HG03135 (cell line): ENCODE data around the gene IL36B.
"Not testable (repeated sequence)": the region's sequence is repeated elsewhere in the genome, so short reads cannot be mapped to it uniquely, and the experiment has no call there.

Experiments
- ATAC-seq: cut with Tn5 transposase; IDR thresholded peaks from one replicate; pipeline ENCODE4 v1.9.1; 2021; ENCODE audit warnings: mild to moderate bottlenecking, moderate library complexity; ENCODE audit not compliant: unreplicated experiment

Gene IL36B

GRCh38 chr2:113052396-113052917 is at the start of gene IL36B:
Gene IL36B (minus strand): TSS chr2:113052867.
- ATAC-seq, result no peak

GRCh38 chr2:113102133-113102532 is 49.5 kb upstream of the IL36B start:
- ATAC-seq, result no peak

- no peak for ATAC-seq
Observed at GRCh38 chr2:113098532-113098931, 45.9 kb upstream of the IL36B start.

GRCh38 chr2:113098041-113098440 is 45.4 kb upstream of the IL36B start:
- no peak for ATAC-seq

- not testable (repeated sequence) for ATAC-seq
Observed at GRCh38 chr2:113096842-113097618, 44.4 kb upstream of the IL36B start.

DNA sequence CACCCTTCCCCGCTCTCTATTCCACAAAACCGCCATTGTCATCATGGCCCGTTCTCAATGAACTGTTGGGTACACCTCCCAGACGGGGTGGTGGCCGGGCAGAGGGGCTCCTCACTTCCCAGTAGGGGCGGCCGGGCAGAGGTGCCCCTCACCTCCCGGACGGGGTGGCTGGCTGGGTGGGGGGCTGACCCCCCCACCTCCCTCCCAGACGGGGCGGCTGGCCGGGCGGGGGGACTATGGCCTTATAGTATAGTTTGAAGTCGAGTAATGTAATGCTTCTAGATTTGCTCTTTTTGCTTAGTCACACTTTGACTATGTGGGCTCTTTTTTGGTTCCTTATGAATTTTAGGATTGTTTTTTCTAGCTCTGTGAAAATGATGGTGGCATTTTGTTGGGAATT is 43.6 kb upstream of the IL36B start:
- ATAC-seq, result not testable (repeated sequence)

- ATAC-seq, result no peak
Observed at GRCh38 chr2:113093613-113093977, 40.9 kb upstream of the IL36B start.

DNA sequence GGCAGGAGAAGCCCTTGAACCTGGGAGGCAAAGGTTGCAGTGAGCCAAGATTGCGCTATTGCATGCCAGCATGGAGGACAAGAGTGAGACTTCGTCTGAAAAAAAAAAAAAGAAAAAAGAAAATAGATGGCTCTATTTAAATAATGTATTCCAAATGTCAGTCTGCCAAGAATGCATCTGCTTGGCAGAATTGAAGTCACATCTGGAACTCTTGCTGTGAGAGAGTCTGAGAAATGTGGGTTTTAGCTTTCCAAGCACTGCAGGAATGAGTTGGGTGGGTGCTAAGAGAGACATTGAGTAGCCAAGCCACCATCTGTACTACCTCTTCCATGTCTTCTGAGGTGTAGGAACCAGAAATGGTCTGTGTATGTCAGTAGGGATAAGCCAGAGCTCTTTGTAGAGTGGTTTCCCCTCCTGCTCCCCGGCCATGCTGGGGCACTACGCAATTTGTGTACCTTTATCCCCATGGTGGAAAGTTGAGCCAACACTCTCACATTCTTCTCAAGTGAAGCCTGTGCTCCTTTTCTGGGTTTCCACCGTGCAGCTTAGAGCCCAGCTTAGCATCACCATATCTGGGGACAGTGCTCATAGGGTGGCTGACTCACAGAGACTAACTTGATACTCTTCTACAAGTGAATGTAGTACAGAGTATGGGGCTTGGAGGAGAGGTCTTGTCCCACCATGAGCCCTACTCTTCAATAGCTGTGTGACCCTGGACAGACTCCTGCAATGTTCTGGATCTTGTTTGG is 40.4 kb upstream of the IL36B start:
- no peak for ATAC-seq

- ATAC-seq, result no peak
Observed at GRCh38 chr2:113091231-113091896, 38.7 kb upstream of the IL36B start.

DNA sequence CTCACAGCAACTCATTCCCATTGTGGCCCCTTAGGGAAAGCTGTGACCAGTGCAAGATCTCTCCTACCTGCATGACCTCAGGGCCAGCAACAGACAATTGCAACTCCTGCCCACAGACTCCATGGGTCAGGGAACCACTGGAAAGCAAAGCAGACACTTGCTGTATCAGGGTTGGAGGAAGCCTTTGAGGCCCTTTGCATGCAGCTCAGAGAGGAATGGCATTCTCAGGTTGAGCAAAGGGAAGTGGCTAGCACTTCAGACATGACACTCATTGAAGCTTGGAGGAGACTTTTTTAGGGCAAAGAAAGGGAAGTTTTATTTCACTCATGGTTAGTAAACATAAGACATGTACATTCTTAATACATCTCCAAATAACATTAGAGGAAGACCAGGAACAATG is 37.2 kb upstream of the IL36B start:
- no peak for ATAC-seq

GRCh38 chr2:113088213-113088992 is 35.7 kb upstream of the IL36B start:
- ATAC-seq, result no peak

DNA sequence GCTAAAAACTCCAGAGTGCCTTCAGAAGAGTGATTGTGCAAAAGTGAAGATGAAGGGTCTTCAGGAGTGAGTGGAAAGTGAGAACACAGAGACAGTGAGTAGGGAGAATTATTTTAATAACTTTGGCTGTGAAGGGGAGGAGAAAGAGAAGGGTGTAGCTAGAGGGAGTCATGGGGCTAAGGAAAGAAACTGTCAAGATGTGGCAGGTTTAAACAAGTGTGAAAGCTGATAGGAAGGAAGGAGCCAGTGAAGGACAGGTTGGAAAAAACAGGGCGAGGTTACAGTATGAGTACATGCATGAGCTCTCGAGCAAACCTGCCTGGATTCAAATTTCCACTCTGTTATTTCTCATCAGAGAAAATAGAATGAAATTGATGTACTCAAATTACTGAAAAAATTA is 32.9 kb upstream of the IL36B start:
- no peak for ATAC-seq

DNA sequence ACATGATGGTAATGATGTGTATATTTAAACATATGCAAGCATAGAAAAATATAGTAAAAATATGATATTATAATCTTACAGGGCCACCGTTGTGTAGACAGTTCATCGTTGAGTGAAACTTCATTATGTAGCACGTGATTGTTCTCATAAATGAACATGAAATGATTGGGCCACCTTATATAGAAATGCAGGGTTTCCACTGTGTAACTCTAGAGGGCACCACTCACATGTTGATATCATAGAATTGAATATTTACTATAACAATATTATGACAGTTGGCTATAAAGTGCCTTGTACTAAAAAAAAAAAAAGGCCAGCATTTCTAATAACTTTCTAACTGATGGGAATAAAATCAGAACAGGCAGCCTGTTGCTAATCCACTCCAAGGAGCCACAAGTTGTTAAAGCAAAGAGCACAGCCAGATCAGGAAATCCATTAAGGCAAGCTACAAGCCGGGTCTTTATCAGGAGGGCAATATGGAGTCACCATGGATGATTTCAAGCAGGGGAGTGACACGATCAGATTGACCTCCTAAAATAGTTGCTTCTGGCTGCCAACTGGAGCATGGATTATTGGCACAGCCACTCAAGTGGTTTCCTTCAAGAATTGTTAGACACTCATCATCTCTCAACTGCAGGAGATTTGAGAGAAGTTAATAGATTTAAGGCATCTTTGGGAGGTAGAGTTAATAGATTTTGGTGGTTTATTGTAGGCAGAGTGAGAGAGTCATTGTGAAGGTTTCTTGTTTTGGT is 31.8 kb upstream of the IL36B start:
- no peak for ATAC-seq

DNA sequence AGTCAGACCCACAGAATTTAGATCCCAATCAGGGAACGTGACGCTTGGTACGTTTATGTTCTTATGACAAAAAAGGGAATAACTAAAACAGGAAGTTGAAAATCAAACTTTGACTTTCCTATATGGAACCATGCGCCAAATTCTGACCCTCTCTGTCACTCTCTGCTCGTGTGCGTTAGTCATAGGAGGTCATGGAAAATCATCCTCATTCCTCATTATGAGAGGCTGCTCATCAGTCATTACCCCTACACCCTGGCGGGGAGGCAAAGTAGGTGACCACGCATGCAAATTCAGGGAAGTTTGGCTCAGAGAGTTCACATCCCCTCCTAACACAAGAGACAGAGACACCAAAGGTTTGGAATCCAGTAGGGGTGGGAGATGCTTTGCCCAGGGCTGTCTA is 30.6 kb upstream of the IL36B start:
- ATAC-seq, result no peak

- no peak for ATAC-seq
Observed at GRCh38 chr2:113081488-113082210, 29.0 kb upstream of the IL36B start.

DNA sequence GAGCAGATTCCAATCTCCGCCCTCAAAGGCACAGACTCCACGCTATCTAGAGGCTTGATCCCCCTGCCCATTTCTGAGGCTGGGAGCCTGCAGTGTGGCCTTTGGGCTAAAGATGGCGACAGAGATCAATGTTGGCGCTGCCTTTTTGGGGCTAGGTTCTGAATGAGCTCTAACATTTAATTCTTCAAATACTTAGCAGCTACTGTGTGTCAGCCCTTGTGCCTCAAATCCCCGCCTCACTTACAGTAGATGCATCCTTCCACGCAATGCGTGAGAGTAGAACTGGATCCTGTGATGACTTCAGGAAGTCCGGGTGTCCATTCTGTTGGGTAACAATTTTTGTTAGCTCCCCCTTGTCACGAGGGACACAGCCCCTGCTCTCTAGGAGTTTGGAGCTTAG is 27.5 kb upstream of the IL36B start:
- no peak for ATAC-seq

DNA sequence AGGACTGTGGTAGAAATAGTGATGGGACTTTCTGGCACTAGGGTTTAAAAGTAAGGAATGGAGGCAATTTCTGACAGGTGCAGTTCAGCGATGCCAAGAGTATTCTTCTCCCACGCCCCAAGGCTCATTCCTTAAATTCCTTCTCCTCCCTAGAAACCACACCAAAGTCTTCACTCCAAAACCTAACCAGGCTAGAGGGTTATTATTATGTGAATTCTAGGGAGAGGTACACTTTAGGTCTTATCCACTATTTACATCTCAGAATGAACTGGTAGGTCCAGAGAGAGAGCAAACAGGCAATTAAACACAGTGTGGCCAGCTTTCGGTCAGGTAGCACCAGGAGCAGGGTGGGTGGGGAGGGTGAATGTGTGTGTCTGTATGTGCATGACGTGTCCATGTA is 26.5 kb upstream of the IL36B start:
- no peak for ATAC-seq

- ATAC-seq, result no peak
Observed at GRCh38 chr2:113078350-113078839, 25.7 kb upstream of the IL36B start.

GRCh38 chr2:113077921-113078320 is 25.3 kb upstream of the IL36B start:
- no peak for ATAC-seq
